Hypothalamus (tissue), 51 donors: ENCODE data around the gene FBXW10B.
"Not testable (repeated sequence)": the region's sequence is repeated elsewhere in the genome, so short reads cannot be mapped to it uniquely, and the experiment has no call there.

Source experiments
- DNase-seq, 51 donors: peaks; one replicate each; lab custom pipeline; 2025; lab: John Stamatoyannopoulos, UW

The FBXW10B gene

DNA sequence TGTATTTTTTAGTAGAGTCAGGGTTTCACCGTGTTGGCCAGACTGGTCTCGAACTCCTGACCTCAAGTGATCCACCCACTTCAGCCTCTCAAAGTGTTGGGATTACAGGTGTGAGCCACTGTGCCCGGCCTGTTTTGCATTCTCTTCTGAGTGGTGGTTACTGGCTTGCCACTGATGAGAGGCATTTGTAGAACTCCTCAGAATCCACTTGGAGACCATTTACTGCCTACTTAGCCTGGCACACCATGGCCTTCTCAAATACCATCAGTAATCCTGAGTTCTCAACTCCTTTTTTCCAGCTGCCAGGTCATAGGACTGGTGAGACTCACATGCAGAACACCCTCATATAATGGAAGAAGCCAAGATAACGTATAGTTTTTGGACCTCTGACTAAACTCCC, 22.5 kb upstream of the FBXW10B start:
- DNase-seq, result not testable (repeated sequence)

DNA sequence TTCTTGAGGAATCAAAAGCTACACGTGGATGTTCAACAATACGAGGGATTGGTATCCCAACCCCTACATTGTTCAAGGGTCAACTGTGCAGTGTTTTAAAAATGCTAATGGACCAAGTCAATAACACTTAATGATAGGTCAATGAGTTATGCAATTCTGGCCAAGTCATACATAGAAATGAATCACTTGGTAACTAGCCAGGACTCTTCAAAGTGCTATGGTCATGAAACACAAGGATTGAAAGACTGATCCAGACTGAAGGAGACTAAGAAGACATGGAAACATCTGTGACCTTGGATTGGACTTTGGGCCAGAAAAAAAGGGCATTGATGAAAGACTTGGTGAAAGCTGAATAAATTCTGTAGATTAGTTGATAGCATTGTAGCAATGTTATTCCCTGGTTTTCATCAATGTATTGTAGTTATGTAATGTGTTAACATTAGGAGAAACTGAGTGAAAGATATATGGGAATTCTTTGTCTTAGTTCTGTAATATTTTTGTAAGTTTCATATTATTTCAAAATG, 11.5 kb upstream of the FBXW10B start:
- DNase-seq, result not testable (repeated sequence)

DNA sequence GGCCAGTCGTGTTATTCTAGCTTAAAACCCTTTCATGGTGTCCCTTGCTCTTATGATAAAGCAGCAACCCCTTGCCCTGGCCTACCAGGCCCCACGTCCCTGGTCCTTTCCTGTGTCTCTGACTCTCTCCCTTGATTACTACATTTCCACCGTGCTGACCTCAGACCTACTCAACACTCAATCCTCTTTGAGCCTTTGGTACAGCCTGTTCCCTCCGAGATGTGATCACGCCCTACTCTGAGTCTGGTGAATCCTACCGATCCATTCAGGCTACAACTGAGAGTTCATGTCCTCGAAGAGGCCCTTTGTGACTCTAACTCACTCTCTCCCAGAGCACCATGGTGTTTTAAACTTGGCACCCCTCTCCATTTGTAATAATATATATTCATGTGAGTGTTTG, 10.5 kb upstream of the FBXW10B start:
- DNase-seq, result not testable (repeated sequence)

DNA sequence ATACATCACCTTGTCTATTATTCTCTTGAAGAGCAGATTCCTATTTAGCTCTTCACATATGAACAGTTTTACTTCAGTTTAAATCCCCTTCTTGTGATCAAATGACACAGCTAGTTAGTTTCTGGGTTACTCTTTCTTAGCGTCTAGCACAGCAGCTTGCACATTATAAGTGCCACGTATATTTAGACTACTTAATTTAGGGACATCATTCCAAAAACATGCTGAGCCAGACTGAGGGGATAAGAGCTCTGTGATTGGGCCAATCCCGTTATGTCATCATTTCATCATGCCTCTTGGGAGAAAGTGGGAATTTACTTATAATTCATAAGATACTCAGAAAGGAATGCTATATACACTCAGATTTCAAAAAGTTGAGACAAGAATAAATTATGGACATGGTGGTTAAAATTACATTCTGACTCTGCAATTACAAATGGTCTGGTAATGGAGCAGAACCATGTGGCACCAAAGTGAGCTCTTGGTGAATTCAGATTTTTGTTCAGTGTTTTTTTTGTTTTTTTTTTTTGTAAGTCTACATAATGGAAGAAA, 4.2 kb upstream of the FBXW10B start:
- DNase-seq, result not testable (repeated sequence)

DNA sequence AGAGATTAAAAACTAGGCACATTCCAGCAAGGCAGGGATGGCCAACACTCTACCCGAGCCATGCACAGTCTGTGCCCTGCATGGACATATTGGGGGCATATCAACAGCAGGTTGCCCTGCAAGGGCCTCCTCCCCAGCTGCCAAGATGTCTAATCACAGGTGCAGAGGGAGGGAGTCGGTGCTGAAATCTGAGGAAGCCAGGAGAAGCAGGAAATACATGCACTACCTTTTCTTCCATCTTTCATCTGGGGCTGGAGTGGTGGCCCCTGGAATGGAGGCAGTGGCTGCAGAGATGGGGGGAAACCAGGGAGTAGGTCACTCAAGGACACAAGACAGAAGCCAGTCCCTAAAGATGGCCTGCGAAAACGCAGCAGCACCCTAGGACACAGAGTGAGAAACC, 3.8 kb upstream of the FBXW10B start:
- DNase-seq, result not testable (repeated sequence)

DNA sequence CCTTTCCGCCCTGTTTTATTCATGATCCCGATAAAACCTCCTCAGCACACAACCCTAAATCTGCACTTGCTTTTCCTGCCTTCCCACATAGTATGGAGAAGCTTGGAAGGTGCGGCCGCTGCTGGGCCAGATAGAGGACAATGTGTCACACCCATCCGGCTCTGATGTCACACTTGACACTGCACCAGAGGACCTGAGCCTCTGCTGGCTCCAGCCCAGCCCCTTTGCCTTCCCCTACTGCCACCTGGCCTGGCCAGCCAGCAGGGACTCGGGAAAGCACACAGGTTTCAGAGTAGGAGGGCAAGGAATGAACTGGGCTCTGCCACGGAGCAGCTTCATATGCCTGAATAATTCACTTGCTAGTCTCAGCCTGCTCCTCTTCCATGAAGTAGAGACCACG, 2.6 kb upstream of the FBXW10B start:
- not testable (repeated sequence) for DNase-seq

DNA sequence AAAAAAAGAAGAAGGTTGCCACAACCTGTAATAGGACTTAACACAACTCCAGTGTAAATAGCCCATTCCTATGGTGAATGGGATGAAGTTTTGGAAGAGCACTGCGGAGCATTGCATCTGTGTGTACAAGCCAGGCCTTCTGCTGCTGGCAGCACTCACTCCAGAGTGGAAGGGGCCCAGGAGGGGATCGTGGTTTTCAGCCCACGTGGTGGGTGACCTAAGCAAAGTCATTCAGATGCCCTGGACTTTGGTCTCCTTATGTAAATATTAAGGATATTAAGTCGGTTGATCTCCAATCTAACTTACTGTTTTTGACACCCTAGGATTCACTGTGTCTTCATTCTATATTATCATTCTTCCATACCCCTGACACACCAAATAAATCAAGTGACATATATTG, 2.7 kb downstream of the FBXW10B start:
- not testable (repeated sequence) for DNase-seq

DNA sequence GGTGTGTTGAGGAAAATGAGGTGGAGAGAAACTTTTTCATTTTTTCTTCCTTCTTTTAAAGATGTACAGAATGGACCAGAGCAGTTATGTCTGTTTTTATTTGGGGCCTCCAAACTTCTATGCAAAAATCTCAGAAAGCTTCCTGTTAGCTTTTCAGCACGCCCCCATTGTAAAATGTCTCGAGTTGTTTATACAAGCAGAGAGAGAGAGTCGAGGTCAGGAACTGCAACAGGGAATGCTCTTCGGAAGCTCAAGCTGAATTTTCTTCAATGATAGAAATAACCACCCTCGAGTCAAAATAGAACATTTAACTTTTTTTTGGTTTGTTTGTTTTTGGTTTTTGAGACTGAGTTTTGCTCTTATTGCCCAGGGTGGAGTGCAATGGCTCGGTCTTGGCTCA, 3.7 kb downstream of the FBXW10B start:
- not testable (repeated sequence) for DNase-seq

DNA sequence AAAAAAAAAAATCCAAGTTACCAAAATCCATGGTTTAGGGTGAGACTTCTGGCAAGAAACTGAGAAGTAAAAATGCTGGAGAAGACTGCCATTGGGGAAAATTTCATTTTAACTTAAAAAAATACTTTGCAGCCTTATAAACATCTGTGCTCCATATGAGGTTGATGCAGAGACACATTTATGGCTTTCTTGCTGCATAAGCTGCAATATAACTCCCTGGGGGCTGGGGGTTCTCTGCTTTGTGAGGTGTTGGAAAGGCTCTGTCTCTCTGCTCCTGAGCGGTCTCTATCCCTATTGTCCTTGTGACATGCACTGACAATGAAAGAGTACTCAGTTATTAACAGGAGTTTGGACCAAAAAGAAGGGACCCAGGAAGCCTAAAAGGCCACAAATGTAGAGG, 6.4 kb downstream of the FBXW10B start:
- DNase-seq, result not testable (repeated sequence)

DNA sequence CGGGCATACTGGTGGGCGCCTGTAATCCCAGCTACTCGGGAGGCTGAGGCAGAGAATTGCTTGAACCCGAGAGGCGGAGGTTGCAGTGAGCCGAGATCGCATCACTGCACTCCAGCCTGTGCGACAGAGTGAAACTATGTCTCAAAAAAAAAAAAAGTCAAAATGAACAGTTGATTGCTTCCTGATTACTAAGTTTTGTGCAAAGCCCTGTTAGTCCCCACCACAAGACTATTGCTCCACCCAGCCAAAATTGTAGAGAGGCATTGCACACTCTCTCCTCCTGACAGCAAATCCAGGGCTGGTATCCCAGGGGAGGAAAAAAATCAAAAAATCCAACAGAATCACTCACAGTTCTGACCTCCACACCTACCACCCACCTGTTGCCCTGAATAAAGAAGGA, 26.5 kb downstream of the FBXW10B start:
- DNase-seq, result not testable (repeated sequence)

DNA sequence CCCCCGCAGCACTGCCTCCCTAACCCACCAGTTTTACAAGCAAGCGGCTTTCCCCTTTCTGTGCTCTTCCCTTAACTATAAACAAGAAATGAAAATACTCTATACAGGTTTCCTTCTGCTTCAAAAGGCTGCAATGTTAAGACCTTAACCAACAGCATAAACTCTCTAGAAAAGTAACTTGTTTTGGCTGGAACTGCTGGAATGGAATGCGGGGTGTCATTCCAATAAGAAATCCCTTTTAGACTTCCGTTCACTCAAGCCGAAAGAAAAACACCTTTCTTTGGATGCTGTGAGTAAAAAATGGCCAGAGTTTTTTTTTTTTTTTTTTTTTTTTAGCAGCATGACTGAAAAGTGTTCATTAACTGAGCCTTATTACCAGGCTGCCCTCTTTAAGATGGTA, 27.5 kb downstream of the FBXW10B start:
- not testable (repeated sequence) for DNase-seq

DNA sequence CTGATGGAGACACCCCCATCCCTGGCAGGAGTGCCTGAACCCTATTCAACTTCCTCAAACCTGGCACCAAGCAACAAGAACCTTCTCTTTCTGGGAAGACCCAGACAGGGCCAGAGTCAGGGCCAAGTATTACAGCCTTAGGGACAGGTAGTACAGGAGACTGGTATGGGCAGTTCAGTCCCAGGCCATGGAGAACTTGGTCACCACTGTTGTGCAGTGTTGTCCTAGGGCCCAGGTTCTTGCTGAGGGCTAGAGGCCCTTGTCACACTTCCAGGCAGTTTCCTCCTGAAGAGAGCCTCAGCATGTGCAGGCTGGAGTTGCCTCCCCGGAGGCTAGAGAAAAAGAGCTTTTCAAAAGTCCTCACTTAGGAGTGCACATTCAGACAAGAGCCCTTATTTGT, 28.7 kb downstream of the FBXW10B start:
- not testable (repeated sequence) for DNase-seq

DNA sequence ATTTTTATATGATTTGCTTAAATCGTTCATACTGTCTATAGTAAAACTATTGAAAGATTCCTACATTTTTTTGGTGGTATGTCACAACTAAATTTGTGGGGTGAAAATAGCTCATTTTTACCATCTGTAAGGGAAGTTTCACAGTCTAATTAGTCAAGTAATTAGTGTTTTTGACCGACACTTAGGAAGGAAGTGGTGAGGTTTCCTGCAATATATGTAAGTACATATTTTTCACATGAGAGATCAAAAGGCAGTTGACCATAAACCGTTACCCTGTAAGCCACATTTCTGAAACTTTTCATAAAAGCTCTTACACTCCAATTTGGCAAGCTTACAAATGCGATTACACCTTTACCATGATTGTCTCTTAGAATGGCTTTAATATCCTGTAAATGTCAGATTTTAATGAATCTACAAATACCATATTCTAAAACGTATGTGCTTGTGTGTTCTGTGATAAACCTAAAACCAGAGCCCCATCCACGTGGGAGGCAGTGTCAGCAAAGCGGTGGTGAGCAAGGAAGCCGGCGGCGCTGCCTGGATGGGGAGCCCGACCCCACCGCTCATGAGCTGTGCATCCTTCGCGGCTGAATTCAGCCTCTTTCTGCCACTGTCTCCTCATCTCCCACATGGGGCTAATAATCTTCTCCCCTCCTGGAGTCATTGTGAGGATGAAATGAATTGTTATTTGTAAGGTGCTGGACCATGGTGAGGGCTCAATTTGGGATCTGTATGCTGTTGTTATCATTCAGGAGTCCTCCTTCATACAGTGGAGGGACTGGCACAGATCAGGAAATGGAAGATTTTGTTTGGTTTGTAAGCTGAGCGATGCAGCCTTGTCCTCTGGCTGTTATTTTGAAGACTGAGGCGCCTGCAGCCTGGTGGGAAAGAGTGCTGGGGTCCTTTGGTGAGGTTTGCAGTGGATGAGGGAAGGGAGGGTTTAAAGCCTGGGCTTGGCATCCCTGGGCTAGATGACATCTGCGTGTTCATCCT, 29.7 kb downstream of the FBXW10B start:
- DNase-seq, result not testable (repeated sequence)

DNA sequence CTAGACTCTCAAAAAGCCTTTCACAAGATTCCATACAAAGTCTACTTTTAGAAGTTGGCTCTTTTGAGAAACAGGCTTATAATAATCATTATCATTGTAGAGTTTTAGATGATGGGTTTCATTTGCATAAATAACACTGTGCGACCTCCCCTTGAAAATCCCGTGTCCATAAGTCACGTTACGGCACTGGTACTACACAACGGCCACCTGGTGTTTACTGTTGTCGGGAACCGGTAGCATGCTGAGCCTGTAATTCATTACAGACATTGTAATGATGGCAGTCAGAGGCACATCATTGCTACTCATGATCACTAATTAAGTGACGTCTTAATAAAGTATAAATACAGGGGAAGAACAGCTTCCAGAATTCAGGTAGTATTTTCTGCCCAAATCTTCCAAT, 31.5 kb downstream of the FBXW10B start:
- not testable (repeated sequence) for DNase-seq

DNA sequence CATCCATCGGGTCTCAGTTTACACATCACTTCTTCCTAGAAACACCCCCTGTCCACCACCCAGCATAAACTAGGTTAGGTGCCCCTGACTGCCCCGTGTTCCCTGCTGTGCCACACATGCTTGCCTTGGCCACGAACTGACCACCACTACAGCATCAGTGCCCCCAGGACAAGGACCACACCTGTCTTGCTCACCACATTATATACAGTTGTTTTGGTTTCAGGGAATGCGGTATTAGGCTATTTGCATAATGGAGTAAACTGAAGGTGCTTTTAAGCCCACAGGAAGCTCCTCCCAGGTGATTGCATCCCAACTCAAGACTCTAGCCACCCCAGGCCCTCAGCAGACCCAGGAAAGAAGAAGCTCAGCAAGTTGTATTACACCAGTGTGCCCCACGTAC, 36.2 kb downstream of the FBXW10B start:
- DNase-seq, result not testable (repeated sequence)

DNA sequence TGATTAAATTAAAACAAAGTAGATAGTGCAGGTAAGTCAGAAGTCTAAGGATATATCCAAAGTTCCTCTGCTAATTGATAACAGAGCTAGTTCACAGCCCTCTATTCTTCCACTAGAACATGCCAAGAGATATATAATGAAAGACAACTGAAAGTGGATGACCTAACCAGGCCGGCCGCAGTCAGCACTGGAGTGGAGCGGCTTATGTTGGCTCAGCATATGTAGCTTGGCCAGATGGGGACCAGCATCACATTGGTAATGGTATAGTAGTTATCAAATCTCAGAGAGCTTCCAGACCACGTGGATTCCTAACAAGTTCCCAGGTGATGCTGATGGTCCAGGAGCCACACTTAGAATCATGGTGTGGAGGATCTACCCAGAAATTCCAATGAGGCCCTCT, 38.0 kb downstream of the FBXW10B start:
- DNase-seq, result not testable (repeated sequence)

DNA sequence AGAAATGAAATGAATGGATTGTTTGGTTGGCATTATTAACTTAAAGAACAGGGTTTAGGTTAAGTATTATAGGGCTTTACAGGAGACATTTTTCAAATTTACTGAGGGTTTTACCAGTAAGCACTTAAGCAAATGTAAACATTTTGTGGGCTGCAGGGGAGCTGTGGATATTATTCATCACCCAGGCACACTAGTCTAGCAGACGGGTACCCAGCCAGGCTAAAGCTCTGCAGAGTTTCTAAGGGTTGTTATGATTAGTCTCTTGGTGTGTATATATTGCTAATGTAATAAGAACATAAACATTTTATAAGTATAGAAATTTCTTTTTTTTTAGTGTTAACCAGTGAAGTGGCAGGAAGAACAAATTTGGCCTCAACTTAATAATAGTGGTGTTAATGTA, 42.7 kb downstream of the FBXW10B start:
- DNase-seq, result not testable (repeated sequence)

DNA sequence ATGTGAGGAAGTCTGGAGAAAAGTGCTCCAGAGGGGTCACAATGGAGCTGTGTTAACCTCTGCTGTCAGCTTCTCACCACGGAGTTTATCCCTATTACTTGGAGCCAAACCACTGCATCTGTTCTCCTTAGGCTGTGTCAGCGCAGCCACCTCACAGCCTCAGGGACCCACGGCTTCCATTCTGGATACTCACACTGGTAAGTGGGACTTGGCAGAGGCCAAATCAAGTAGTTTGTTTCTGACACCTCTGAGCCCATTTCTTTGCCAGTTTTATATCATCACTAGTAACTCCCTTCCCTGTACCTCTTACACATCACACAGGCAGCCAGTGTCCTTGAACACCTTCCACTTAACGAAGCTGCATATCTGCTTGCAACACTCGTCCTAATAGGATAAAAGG, 44.8 kb downstream of the FBXW10B start:
- not testable (repeated sequence) for DNase-seq

DNA sequence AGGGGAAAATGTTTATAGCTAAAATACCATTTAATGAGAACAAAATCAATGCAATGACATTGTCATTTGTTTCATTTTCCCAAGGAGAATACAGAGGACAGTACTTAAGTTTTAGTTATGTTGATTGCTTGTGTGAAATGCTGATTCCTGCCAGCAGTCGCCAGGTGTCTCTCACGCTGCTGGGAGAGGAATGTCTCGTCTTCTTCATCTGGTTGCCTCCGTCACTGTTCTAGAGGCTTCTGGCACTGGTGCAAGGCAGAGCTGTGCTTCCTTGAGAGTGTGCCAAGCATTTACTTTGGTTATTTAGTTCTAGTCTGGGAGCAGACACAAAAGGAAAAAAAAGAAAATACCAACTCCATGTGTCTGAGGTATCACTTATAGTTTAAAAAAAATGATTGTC, 45.6 kb downstream of the FBXW10B start:
- DNase-seq, result peak in 7 of 51 donors; percentile 2 to 14 (median 7)
